Naive thymus-derived CD4-positive, alpha-beta T cell (primary cell): ENCODE data around the gene PPM1J. TPM values are rescaled to one million over a fixed set of nuclear protein-coding genes. Genes with fewer than 3 reads are reported as not detected.

Source experiments
- ATAC-seq: fragments of 150-1000 bp; cut with Tn5 transposase; 2 replicates; pipeline ENCODE4 v1.10.0; 2021; ENCODE audit warnings: mild to moderate bottlenecking, moderate library complexity
- CTCF ChIA-PET: fragments of 350-600 bp; sonication (Branson Sonifier 250); formaldehyde crosslinking; loops from one replicate; lab custom pipeline; 2021; ENCODE audit warnings: antibody characterized with exemption; lab: Charles Lee
- POLR2A ChIA-PET: fragments of 350-600 bp; sonication (Branson Sonifier 250); formaldehyde crosslinking; loops from one replicate; lab custom pipeline; 2021; ENCODE audit warnings: antibody characterized with exemption, inconsistent platforms; lab: Charles Lee
- DNase-seq, 9 donors: peaks; one replicate each; pipeline versions ENCODE4 v3.0.0 to v3.0.0-alpha.2; 2020 to 2022; ENCODE audit warnings: mixed read lengths in 1 of 9
- H3K27ac ChIP-seq: one replicate; pipeline ENCODE4 v1.7.0; 2013; ENCODE audit warnings: mild to moderate bottlenecking, low read depth, low read length, moderate library complexity
- H3K27me3 ChIP-seq, 2 donors: one replicate each; pipeline ENCODE4 v1.7.0; 2013; ENCODE audit warnings: low read length in 2 of 2, mild to moderate bottlenecking in 2 of 2, moderate library complexity in 2 of 2; ENCODE audit not compliant: control insufficient read depth in 2 of 2, insufficient read depth in 2 of 2
- H3K36me3 ChIP-seq, 3 experiments: 1 replicate in 2 of 3; 2 replicates in 1 of 3; pipeline ENCODE4 v1.7.0; 2013; ENCODE audit warnings: low read length in 3 of 3, mild to moderate bottlenecking in 3 of 3, moderate library complexity in 1 of 3; ENCODE audit not compliant: insufficient read depth in 3 of 3, control insufficient read depth in 2 of 3
- H3K4me1 ChIP-seq, 2 donors: one replicate each; pipeline ENCODE4 v1.7.0; 2013; ENCODE audit warnings: low read length in 2 of 2, mild to moderate bottlenecking in 2 of 2, moderate library complexity in 1 of 2; ENCODE audit not compliant: control insufficient read depth in 2 of 2, insufficient read depth in 2 of 2
- H3K4me3 ChIP-seq: 2 replicates; pipeline ENCODE4 v1.7.0; 2013; ENCODE audit warnings: mild to moderate bottlenecking, low read length
- H3K9me3 ChIP-seq, 3 experiments: 1 replicate in 2 of 3; 2 replicates in 1 of 3; pipeline ENCODE4 v1.7.0; 2013; ENCODE audit warnings: low read length in 3 of 3; ENCODE audit not compliant: control insufficient read depth in 2 of 3
- H3K27ac Mint-ChIP-seq, 9 donors: one replicate each; pipeline ENCODE4 v1.8.0; 2020 to 2022; ENCODE audit warnings: mixed read lengths in 9 of 9, mild to moderate bottlenecking in 8 of 9, moderate library complexity in 5 of 9, inconsistent platforms in 2 of 9
- H3K27me3 Mint-ChIP-seq, 5 donors: one replicate each; pipeline ENCODE4 v1.8.0; 2021 to 2022; ENCODE audit warnings: mixed read lengths in 5 of 5, mild to moderate bottlenecking in 1 of 5
- H3K36me3 Mint-ChIP-seq, 5 donors: one replicate each; pipeline ENCODE4 v1.8.0; 2020 to 2022; ENCODE audit warnings: mixed read lengths in 5 of 5, mild to moderate bottlenecking in 3 of 5, inconsistent platforms in 1 of 5
- H3K4me1 Mint-ChIP-seq, 7 donors: one replicate each; pipeline ENCODE4 v1.8.0; 2020 to 2022; ENCODE audit warnings: mixed read lengths in 7 of 7, mild to moderate bottlenecking in 3 of 7, inconsistent platforms in 1 of 7
- H3K4me3 Mint-ChIP-seq, 10 donors: one replicate each; pipeline ENCODE4 v1.8.0; 2020 to 2022; ENCODE audit warnings: mild to moderate bottlenecking in 10 of 10, mixed read lengths in 10 of 10, moderate library complexity in 6 of 10, inconsistent platforms in 2 of 10
- H3K9me3 Mint-ChIP-seq, 11 donors: one replicate each; pipeline ENCODE4 v1.8.0; 2020 to 2022; ENCODE audit warnings: mixed read lengths in 11 of 11, mild to moderate bottlenecking in 4 of 11, inconsistent platforms in 1 of 11, moderate library complexity in 1 of 11
- intact Hi-C, 2 donors: fragments of 100-400 bp; cut with micrococcal nuclease; formaldehyde crosslinking; loops; one replicate each; pipeline ENCODE4 v1.15.1; 2023
- polyA plus RNA-seq, 2 donors: library from polyadenylated mRNA; unstranded; fragments of 300-500 nt; fragmentation: Illumina TruSeq; gene quantifications; one replicate each; pipeline ENCODE4 v1.2.3, GENCODE V29; 2021
- total RNA-seq, 6 experiments: library from RNA in 5 of 6; stranded (reverse) in 5 of 6; gene quantifications; 1 replicate in 5 of 6; 2 replicates in 1 of 6; pipeline ENCODE4 v1.2.3 and lab custom pipeline; 2021 to 2026

PPM1J gene
- total and polyA plus RNA-seq, 7 experiments from 2014 or later = 0.46 to 1.6 (median 0.50) TPM; not detected in 4

- Histone ChIP-seq H3K4me1 (peaks cover 17 to 19% of the 10 kb centered on the region in 2 donors), H3K36me3 (peaks cover 0 to 25% (median 19%) of the 10 kb centered on the region in 3 experiments), H3K27ac (peak overlapping the region; percentile 88), H3K9me3 (no peaks in the 10 kb centered on the region), H3K27me3 (no peaks in the 10 kb centered on the region), H3K4me3 (peak overlapping the region; percentile 92)
- intact Hi-C loops = loop anchor here (1.0 to 10.0 kb wide), 7 partner anchors 31 to 279 kb away; partner anchors contain the start of genes PPM1J (in 2 of the 2), WNT2B (in 2 of the 2), CAPZA1 (in 1 of the 2) and CTTNBP2NL (in 1 of the 2)
- POLR2A ChIA-PET = interaction anchor here (0.5 to 5.6 kb wide), 16 partner anchors 9 to 1099 kb away, joined by 3 to 76 read pairs (median 4); partner anchors contain the start of genes CAPZA1, MAGI3, PPM1J and ST7L
- Mint-ChIP-seq H3K27ac (peak overlapping the region; percentile 86 to 98 (median 94)), H3K4me3 (peak overlapping the region; percentile 94 to 99 (median 97)), H3K27me3 (no peaks in the 10 kb centered on the region), H3K9me3 (no peaks in the 10 kb centered on the region), H3K36me3 (peaks cover 0 to 50% (median 6%) of the 10 kb centered on the region in 5 donors), H3K4me1 (peaks cover 31 to 63% (median 51%) of the 10 kb centered on the region in 7 donors)
- ATAC-seq = peak; percentile 53
- DNase-seq = peak in 7 of 9 donors; percentile 19 to 46 (median 31)
- CTCF ChIA-PET = interaction anchor here (0.8 to 2.8 kb wide), 4 partner anchors 16 to 73 kb away, joined by 3 to 6 read pairs (median 4); partner anchors contain the start of genes CAPZA1 and ST7L
Measured at GRCh38 chr1:112673592-112674439, 41.3 kb downstream of the PPM1J start.

GRCh38 chr1:112672842-112673241 lies 42.3 kb downstream of the PPM1J start:
- peak overlapping the region in 9 of 10 donors; percentile 7 to 99 (median 94) for H3K4me3 Mint-ChIP-seq
- H3K9me3 Mint-ChIP-seq = no peaks in the 10 kb centered on the region
- no peak for DNase-seq
- peaks cover 17 to 19% of the 10 kb centered on the region in 2 donors for H3K4me1 ChIP-seq
- no peaks in the 10 kb centered on the region for H3K27me3 ChIP-seq
- H3K27me3 Mint-ChIP-seq = no peaks in the 10 kb centered on the region
- H3K27ac ChIP-seq = peak overlapping the region; percentile 26
- intact Hi-C loops = loop anchor here (10.0 kb wide), 2 partner anchors 168 to 278 kb away; partner anchors contain the start of genes WNT2B (in 2 of the 2) and CTTNBP2NL (in 1 of the 2)
- CTCF ChIA-PET = interaction anchor here (0.7 to 2.8 kb wide), 4 partner anchors 9 to 171 kb away, joined by 3 to 6 read pairs (median 4); partner anchors contain the start of genes CAPZA1 and ST7L
- peaks cover 0 to 52% (median 7%) of the 10 kb centered on the region in 5 donors for H3K36me3 Mint-ChIP-seq
- POLR2A ChIA-PET = interaction anchor here (0.7 to 5.6 kb wide), 8 partner anchors 11 to 76 kb away, joined by 3 to 76 read pairs (median 4); partner anchors contain the start of genes CAPZA1, PPM1J and ST7L
- H3K27ac Mint-ChIP-seq = peak overlapping the region; percentile 28 to 97 (median 86)
- ATAC-seq = no peak
- peaks cover 30 to 63% (median 50%) of the 10 kb centered on the region in 7 donors for H3K4me1 Mint-ChIP-seq
- H3K4me3 ChIP-seq = no peak overlapping the region
- H3K9me3 ChIP-seq = no peaks in the 10 kb centered on the region
- peaks cover 0 to 34% (median 19%) of the 10 kb centered on the region in 3 experiments for H3K36me3 ChIP-seq

- Mint-ChIP-seq H3K9me3 (no peaks in the 10 kb centered on the region), H3K36me3 (peaks cover 3 to 56% (median 13%) of the 10 kb centered on the region in 5 donors), H3K27ac (peak overlapping the region in 8 of 9 donors; percentile 26 to 91 (median 68)), H3K27me3 (no peaks in the 10 kb centered on the region), H3K4me1 (peaks cover 26 to 62% (median 43%) of the 10 kb centered on the region in 7 donors), H3K4me3 (no peak overlapping the region)
- H3K27ac ChIP-seq = peak overlapping the region; percentile 26
- DNase-seq = no peak
- H3K4me1 ChIP-seq = peaks cover 14 to 19% of the 10 kb centered on the region in 2 donors
- ATAC-seq = no peak
- H3K27me3 ChIP-seq = no peaks in the 10 kb centered on the region
- H3K4me3 ChIP-seq = no peak overlapping the region
- ChIA-PET POLR2A (interaction anchor here (1.7 to 5.6 kb wide), 3 partner anchors 12 to 55 kb away, joined by 4 to 76 read pairs (median 6); partner anchors contain the start of genes CAPZA1, PPM1J and ST7L), CTCF (interaction anchor here (0.6 to 2.8 kb wide), 5 partner anchors 10 to 170 kb away, joined by 3 to 6 read pairs (median 4); partner anchors contain the start of genes CAPZA1 and ST7L)
- intact Hi-C loops = loop anchor here (10.0 kb wide), 2 partner anchors 167 to 277 kb away; partner anchors contain the start of genes WNT2B (in 2 of the 2) and CTTNBP2NL (in 1 of the 2)
- H3K36me3 ChIP-seq = peaks cover 0 to 43% (median 19%) of the 10 kb centered on the region in 3 experiments
- H3K9me3 ChIP-seq = no peaks in the 10 kb centered on the region
Measured at GRCh38 chr1:112672009-112672408, 43.1 kb downstream of the PPM1J start.

- H3K36me3 Mint-ChIP-seq = peaks cover 9 to 70% (median 34%) of the 10 kb centered on the region in 5 donors
Measured at GRCh38 chr1:112666946-112667345, 48.2 kb downstream of the PPM1J start.

GRCh38 chr1:112665857-112666256 lies 49.3 kb downstream of the PPM1J start:
- Mint-ChIP-seq H3K9me3 (no peaks in the 10 kb centered on the region), H3K4me1 (peaks cover 3 to 35% (median 12%) of the 10 kb centered on the region in 7 donors), H3K36me3 (peaks cover 15 to 71% (median 40%) of the 10 kb centered on the region in 5 donors), H3K4me3 (no peak overlapping the region), H3K27me3 (no peaks in the 10 kb centered on the region), H3K27ac (peak overlapping the region in 5 of 9 donors; percentile 3 to 42 (median 16))
- ChIA-PET POLR2A (interaction anchor here (1.8 kb wide), 1 partner anchor 9 kb away, joined by 4 read pairs; the partner anchor contains the start of gene MOV10), CTCF (no interaction called here)
- no peak for DNase-seq
- no peaks in the 10 kb centered on the region for H3K4me1 ChIP-seq
- intact Hi-C loops = no loop called here
- no peaks in the 10 kb centered on the region for H3K27me3 ChIP-seq
- no peak overlapping the region for H3K4me3 ChIP-seq
- ATAC-seq = no peak
- H3K36me3 ChIP-seq = peaks cover 5 to 92% (median 21%) of the 10 kb centered on the region in 3 experiments
- H3K9me3 ChIP-seq = no peaks in the 10 kb centered on the region
- no peak overlapping the region for H3K27ac ChIP-seq

More at GRCh38 chr1:112666946-112667345, 48.2 kb downstream of the PPM1J start:
- intact Hi-C loops = no loop called here
- H3K27me3 ChIP-seq = no peaks in the 10 kb centered on the region
- Mint-ChIP-seq H3K27me3 (no peaks in the 10 kb centered on the region), H3K4me3 (no peak overlapping the region), H3K27ac (peak overlapping the region in 7 of 9 donors; percentile 4 to 91 (median 43)), H3K4me1 (peaks cover 0 to 36% (median 15%) of the 10 kb centered on the region in 7 donors), H3K9me3 (no peaks in the 10 kb centered on the region)
- ChIA-PET CTCF (no interaction called here), POLR2A (no interaction called here)
- no peak overlapping the region for H3K27ac ChIP-seq
- ATAC-seq = no peak
- no peak for DNase-seq
- no peaks in the 10 kb centered on the region for H3K9me3 ChIP-seq
- peaks cover 5 to 81% (median 28%) of the 10 kb centered on the region in 3 experiments for H3K36me3 ChIP-seq
- H3K4me1 ChIP-seq = no peaks in the 10 kb centered on the region
- no peak overlapping the region for H3K4me3 ChIP-seq
